HG03571 (cell line): ENCODE data around the gene RCOR2.
"Not testable (repeated sequence)": the region's sequence is repeated elsewhere in the genome, so short reads cannot be mapped to it uniquely, and the experiment has no call there.

Source experiments
- ATAC-seq: cut with Tn5 transposase; IDR thresholded peaks from one replicate; pipeline ENCODE4 v1.9.1; 2021; ENCODE audit not compliant: unreplicated experiment

The RCOR2 gene

GRCh38 chr11:63879598-63880402, 37.2 kb downstream of the RCOR2 start:
- ATAC-seq, result no peak

GRCh38 chr11:63877658-63878241, 39.2 kb downstream of the RCOR2 start:
- no peak for ATAC-seq

DNA sequence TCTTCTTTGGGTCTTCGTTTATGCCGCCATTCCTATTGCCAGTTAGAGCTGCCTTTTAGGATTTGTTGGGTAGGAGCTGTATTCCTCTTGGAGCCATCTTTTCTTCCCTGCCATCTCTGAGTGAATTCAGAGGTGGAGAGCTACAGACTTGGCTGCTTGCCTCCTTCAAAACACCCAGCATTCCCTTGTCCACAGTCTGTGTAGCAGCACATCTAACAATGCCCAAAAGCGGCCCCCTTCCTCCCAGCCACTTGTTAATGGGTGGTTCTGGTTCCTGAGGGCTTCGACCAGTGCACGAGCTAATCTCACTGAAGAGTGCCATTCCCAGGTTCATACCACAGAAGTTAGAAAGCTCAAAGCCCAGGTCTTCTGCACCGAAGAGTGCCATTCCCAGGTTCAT, 40.3 kb downstream of the RCOR2 start:
- ATAC-seq, result no peak

DNA sequence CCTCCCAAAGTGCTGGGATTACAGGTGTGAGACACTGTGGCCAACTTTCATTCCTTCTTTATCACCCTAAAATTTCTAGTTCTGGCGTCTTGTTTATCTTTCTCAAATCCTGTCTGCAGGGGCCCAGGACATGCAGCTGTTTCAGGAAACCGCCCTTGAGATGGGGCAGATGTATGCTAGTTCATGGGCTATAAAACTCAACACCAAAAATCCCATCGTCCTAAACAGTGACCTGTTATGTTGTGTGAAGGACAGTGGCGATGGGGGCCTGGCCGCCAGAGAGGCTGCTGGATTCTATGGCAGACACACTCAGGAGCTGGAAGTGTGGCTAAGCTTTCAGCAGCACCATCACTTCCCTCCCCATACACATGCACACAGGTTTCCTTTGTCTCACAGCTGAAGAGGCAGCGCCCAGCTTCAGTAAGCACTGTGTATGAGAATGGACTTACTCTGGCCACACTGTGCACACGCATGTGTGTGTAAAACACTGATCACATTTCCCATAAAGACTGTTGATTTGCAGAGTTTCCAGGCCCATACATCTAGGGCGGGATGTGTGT, 41.4 kb downstream of the RCOR2 start:
- no peak for ATAC-seq

DNA sequence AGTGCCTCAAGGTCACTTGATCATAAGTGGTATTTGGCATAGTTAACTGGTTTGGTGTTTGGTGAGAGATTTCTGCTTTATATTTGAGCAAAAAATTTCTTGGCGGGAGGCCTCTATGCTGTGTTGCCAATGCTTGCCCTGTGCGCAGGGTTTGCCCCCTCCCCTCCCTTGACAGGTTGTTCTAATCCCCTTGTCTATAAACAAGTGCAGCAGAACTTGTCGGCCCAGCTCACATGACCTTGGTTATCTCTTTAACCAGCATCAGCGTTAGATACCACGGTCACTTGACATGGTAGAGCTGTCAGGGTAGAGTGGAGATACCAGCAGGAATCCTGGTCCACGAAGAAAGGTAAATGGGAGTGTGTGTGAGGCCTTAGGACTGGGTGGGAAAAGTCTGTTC, 42.5 kb downstream of the RCOR2 start:
- ATAC-seq, result no peak

DNA sequence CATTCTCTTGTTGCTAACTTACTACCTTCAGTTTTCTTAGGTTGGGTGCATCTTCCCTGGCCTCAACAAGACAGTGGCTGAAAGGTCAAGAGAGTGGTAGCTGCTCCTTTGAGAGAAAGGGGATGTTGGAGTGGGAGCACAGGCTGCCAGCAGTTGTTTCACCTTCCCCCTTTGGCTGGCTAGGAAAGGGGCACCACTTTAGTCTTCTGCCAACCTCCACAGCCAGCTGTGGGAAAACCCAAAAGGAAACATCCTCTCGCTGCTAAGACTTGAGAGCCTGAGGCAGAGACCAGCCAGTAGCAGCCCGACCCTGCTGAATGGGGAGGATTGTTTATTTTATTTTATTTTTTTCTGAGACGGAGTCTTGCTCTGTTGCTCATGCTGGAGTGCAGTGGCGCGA, 43.7 kb downstream of the RCOR2 start:
- no peak for ATAC-seq

- no peak for ATAC-seq
These were observed 44.2 kb downstream of the RCOR2 start for GRCh38 chr11:63872800-63873197.

GRCh38 chr11:63871962-63872799, 44.8 kb downstream of the RCOR2 start:
- peak; percentile 90 for ATAC-seq

DNA sequence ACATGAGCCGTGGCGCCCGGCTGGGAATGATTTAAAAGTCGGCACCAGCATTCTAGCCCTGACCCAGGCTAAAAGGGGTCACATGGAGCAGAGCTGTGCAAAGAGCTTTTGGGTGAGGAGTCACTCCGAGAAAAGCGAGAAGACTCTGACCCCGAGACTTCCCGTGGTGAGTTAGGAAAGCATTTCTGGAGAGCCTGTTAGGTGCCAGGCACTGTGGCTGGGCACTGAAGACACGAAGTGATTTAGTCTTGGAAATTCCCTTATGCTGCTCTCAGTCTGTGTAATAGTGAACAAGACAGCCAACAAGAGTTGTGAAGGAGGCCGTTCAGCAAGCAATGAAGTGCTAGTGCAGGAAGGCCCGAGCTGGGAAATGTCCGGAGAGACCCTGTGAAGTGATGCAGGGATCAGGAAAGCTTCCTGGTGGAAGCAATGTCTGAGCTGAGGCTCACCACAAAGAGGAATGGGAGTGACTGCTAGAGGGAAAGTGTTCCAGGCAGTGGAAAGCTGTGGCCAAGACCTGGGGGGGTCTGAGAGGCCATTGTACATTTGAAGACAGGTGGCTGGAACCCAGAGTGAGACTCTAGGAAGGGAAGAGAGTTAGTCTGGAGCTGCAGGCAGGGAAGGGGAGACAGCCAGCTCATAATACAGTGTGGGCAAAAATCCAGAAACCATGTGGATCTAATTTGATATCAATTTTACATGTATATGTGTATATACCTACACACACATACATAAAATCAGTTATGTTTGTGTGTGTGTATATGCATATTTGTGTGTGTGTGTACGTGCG, 46.4 kb downstream of the RCOR2 start:
- no peak for ATAC-seq

DNA sequence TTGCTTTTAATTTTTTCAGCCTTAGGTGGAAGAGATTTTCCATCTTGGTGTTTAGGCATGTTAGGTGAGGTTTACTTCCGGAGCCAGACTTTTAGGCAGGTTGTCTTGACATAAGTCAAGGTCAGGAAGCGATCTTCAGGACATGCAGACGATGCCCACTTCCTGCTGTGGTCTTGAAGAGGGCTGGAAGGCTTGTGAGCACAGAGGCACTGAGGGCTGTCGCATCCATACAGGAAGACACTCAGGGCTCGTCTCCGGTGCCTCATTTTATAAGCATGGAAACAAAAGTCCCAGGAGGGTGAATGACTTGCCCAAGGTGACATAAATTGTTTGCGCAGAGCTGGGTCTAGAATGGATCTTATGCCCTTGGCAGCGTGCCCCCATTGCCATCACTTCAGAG, 47.3 kb downstream of the RCOR2 start:
- ATAC-seq, result no peak

GRCh38 chr11:63869171-63869591, 47.8 kb downstream of the RCOR2 start:
- no peak for ATAC-seq

DNA sequence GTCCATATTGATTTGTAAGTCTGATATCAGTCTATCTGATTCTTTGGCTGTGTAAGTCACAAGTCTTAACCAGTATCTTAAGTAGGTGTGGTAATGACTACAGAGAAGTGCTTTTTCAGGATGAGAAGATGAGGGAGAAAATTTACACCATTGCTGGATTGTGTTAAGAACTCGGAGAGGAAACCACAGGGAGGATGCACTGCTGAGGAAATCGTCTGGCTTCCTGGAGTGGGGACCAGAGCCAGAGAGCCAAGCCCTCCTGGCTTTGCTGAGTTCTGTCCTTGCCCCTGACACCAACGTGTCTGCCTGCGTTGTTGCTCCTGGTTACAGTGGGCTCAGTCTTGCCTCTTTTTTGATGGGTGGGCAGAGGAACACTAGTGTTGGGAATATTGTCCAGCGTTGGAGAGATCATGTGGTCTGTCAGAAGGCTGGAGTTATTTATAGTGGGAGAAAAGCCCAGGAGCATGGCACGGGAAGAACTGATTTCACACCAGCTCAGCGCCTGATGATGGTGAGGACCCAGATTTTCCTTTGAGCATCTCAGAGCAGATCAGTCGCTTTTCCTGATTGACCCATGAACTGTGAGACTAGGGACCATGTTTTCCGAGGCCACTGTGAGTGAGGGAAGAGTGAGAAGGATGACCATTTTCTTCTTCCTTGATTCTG, 48.4 kb downstream of the RCOR2 start:
- no peak for ATAC-seq

DNA sequence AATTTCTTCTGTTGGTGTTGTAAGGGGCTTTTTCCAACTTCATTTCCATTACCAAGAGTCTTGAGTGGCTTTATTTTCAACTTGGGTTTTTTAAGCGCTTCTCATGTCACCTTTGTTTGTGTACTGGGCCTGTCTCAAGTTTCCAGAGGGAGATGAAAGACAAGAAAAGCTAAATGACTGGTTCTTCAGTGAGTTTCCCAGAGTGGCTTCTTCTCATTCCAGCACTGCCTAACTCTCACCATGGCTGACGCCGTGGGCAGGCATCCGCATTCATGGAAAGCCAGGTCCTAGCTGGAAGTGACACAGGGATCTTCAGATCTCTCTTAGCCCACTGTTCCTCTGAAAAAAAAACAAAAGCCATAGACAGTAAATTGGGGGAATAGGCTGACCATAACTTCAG, 49.5 kb downstream of the RCOR2 start:
- ATAC-seq, result no peak

DNA sequence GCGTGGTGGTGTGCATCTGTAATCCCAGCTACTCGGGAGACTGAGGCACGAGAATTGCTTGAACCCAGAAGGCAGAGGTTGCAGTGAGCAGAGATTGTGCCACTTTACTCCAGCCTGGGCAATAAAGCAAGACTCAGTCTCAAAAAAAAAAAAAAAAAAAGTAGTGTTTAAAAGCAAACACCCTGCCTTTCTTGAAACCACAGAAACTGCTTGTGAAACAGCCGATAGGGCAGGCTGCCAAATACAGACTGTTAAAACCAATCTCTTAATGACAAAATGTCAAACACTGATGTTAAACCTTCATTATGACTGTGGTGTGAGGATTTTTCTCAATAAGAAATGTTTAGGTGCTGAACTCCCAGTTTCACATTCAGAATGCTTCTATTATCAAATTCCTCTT, 50.8 kb downstream of the RCOR2 start:
- no peak for ATAC-seq

DNA sequence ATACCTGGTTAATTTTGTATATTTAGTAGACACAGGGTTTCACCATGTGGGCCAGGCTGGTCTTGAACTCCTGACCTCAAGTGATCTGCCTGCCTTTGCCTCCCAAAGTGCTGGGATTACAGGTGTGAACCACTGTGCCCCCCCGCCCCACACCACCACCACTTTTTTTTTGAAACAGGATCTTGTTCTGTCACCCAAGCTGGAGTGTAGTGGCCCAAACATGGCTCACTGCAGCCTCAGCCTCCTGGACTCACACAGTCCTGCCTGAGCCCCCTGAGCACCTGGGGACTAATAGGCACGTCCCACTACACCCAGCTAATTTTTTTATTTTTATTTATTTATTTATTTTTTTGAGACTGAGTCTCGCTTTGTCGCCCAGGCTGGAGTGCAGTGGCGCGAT, 53.3 kb downstream of the RCOR2 start:
- not testable (repeated sequence) for ATAC-seq

DNA sequence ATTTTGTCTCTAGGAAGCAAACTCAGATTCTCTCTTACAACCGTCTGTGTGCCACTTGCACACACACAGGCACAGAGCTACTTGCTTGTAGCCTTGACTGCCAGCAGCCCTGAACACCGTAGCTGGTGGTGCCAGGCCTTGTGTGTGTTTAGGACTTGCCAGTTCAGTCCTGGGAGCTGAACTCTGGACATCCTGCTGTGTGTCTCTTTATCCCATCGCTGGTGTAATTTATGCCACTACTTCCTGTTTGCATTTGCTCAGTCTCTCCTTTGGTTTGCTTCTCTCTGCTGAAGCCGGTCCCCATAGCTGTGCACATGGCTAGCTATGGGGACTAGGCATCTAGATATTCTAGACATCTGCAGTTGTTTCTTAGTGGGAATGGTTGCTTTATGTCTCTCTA, 54.0 kb downstream of the RCOR2 start:
- ATAC-seq, result no peak
